ENCODE measurements around the gene RBBP8. TPM values are rescaled to one million over a fixed set of nuclear protein-coding genes. Genes with fewer than 3 reads are reported as not detected.
A peak's percentile ranks its signal among the peaks of the same experiment; 100 is the strongest.

The RBBP8 gene
- polyA plus RNA-seq, 1 experiment: 11.0 TPM

DNA sequence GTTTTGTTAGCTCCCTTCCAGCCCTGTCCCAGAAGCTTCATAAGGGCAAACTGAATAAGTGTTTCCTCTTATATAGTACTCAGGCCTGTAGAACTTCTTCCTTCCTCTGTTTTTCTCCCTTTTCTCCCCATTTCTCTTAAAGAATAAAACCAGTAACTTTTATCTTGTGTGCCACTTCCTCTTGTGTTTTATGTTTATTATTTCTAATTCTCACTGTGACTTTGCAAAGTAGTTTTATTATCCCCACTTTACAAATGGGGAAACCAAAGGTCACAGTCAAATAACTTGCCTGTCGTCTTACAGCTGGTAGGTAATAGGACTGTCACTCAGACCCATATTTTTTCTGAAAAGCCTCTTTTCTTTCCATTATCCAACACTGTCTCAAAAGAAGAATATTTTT is 42.4 kb downstream of the RBBP8 start:
- no peaks in the 10 kb centered on the region for H3K27me3 ChIP-seq (ENCODE audit: control insufficient read depth, insufficient read depth, low read length)
- H3K4me3 ChIP-seq (ENCODE audit: low read depth, low read length): no peak overlapping the region
- DNase-seq (ENCODE audit: low read depth): no peak
- TF ChIP-seq, protein P1, sequence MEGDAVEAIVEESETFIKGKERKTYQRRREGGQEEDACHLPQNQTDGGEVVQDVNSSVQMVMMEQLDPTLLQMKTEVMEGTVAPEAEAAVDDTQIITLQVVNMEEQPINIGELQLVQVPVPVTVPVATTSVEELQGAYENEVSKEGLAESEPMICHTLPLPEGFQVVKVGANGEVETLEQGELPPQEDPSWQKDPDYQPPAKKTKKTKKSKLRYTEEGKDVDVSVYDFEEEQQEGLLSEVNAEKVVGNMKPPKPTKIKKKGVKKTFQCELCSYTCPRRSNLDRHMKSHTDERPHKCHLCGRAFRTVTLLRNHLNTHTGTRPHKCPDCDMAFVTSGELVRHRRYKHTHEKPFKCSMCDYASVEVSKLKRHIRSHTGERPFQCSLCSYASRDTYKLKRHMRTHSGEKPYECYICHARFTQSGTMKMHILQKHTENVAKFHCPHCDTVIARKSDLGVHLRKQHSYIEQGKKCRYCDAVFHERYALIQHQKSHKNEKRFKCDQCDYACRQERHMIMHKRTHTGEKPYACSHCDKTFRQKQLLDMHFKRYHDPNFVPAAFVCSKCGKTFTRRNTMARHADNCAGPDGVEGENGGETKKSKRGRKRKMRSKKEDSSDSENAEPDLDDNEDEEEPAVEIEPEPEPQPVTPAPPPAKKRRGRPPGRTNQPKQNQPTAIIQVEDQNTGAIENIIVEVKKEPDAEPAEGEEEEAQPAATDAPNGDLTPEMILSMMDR (IDR thresholded peaks at IDR 0.05; ENCODE audit: insufficient read depth, low read depth, low read length): no peak
- POLR2A ChIA-PET: interaction anchor here (0.5 kb wide), 1 partner anchor 55 kb away, joined by 6 read pairs; no protein-coding TSS in a partner anchor
- H3K36me3 ChIP-seq (ENCODE audit: control insufficient read depth, insufficient read depth, low read length): no peaks in the 10 kb centered on the region
- CTCF ChIA-PET: interaction anchor here (1.2 kb wide), 1 partner anchor 45 kb away, joined by 3 read pairs; no protein-coding TSS in a partner anchor

DNA sequence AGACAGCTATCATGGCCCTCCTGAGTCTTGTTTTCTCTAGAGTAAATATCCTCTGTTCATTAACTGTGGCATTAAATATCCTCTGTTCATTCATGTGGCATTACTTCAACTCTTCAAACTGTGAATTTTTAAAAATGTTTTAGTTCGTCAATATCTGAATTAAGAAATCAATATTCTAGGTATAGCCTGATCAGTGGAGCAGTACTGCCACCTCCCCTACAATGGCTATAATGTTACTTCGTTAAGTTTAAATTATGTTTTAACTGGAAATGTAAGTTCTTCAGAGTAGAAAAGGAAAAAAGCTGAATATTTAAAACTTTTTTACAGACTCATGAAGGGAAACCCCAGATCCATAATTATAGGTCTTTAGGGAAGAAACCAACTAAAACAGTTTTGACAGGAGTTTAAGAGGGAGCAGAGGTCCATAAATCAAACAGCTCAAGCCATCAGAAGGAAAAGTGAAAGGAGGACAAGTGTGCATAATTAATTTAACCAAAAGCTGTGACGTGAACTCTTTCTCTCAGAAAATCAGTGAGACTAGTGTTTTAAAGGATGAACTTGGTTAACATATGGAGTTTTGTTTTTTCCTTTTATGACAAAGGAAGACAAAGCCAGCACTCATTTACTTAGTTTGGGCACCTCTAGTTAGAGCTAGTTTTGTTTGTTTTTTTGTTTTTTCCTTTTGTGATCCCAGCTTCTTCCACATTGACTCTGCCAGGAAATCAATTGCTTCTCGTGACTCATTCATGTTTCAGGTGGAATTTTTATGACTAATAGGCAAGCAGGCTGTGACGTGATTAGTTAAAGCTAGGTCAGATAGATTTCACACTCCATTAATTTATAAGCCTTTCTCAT is 44.9 kb downstream of the RBBP8 start:
- Histone ChIP-seq H3K36me3 (ENCODE audit: control insufficient read depth, insufficient read depth, low read length) (no peaks in the 10 kb centered on the region), H3K4me3 (ENCODE audit: low read depth, low read length) (no peak overlapping the region), H3K27me3 (ENCODE audit: control insufficient read depth, insufficient read depth, low read length) (no peaks in the 10 kb centered on the region)
- ChIA-PET CTCF (interaction anchor here (0.8 to 3.0 kb wide), 8 partner anchors 10 to 179 kb away, joined by 3 to 21 read pairs (median 4); partner anchors contain the start of gene RBBP8), POLR2A (interaction anchor here (0.6 kb wide), 1 partner anchor 8 kb away, joined by 3 read pairs; no protein-coding TSS in a partner anchor)
- DNase-seq (ENCODE audit: low read depth): peak; percentile 67
- TF ChIP-seq, protein P1 (IDR thresholded peaks at IDR 0.05; ENCODE audit: insufficient read depth, low read depth, low read length): no peak

DNA sequence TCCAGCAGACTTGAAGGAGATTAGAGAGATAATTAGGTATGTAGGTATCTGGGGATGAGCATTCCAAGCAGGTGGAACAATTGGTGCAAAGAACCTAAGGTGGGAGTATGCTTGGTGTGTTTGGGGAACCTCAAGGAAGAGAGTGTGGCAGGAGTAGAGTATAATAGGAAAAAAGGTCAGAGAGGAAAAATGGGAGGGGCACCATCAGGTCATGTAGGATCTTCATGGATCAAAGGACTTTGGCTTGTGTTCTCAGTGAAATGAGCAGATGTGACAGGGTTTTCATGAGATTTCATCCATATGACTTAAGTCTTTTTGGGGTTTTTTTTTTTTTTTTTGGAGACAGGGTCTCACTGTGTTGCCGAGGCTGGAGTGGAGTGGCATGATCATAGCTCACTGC is 47.3 kb downstream of the RBBP8 start:
- H3K4me3 ChIP-seq (ENCODE audit: low read depth, low read length): no peak overlapping the region
- CTCF ChIA-PET: interaction anchor here (0.6 kb wide), 1 partner anchor 15 kb away, joined by 3 read pairs; no protein-coding TSS in a partner anchor
- POLR2A ChIA-PET: no interaction called here
- H3K27me3 ChIP-seq (ENCODE audit: control insufficient read depth, insufficient read depth, low read length): no peaks in the 10 kb centered on the region
- H3K36me3 ChIP-seq (ENCODE audit: control insufficient read depth, insufficient read depth, low read length): no peaks in the 10 kb centered on the region
- TF ChIP-seq, protein P1 (IDR thresholded peaks at IDR 0.05; ENCODE audit: insufficient read depth, low read depth, low read length): no peak
- DNase-seq (ENCODE audit: low read depth): no peak

DNA sequence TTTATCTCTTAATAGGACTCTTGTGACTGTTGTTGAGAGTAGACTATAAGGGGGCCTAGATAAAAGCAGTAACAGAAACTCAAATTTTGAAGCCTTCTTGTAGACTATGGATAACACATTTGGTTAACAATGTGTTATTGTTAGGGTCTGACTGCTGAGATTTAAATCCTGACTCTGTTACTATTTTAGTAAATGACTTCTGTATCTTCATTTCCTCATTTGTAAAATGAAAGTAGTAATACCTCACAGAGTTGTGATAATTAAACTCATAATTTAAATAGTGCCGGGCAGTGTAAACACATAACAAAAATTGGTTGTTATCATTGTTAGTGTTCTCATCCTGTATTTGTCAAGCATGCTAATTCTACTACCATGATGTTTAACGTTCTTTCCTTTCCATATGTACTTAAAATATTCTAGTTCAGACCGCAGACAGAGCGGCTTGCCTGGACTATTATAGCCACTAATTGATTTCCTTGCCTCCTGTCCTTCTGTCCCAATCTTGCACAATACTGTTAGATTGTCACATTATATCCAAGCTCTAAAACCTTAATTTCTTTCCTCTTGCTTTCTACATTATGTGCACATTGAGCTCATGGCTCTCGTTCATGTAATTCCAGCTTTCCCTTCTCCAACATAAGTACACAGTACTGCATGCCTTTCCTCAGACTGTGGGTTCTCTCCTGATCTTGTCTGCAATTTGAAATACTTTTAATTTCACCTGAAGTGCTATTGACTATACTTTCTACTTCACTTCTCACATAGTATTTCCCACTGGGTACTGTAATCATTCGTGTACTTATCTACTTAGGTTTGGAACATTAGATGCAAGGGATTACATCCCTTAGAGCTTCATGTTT is 48.4 kb downstream of the RBBP8 start:
- Histone ChIP-seq H3K27me3 (ENCODE audit: control insufficient read depth, insufficient read depth, low read length) (no peaks in the 10 kb centered on the region), H3K36me3 (ENCODE audit: control insufficient read depth, insufficient read depth, low read length) (no peaks in the 10 kb centered on the region), H3K4me3 (ENCODE audit: low read depth, low read length) (no peak overlapping the region)
- POLR2A ChIA-PET: no interaction called here
- TF ChIP-seq, protein P1 (IDR thresholded peaks at IDR 0.05; ENCODE audit: insufficient read depth, low read depth, low read length): no peak
- CTCF ChIA-PET: interaction anchor here (1.0 to 3.6 kb wide), 9 partner anchors 11 to 180 kb away, joined by 4 to 37 read pairs (median 8); partner anchors contain the start of gene RBBP8
- no peak for DNase-seq (ENCODE audit: low read depth)
